Stimulated activated naive CD8-positive, alpha-beta T cell treated with anti-CD3 and anti-CD28 coated beads, Interleukin-15, Interleukin-2, amounts not matched to agents 100 ng/mL and 50 ng/mL, for 24 hours (primary cell): ENCODE data around the gene FKBP7.
A peak's percentile ranks its signal among the peaks of the same experiment; 100 is the strongest.

Experiments
- H3K27ac Mint-ChIP-seq: one replicate; pipeline ENCODE4 v1.8.0; 2021; ENCODE audit warnings: mild to moderate bottlenecking, mixed read lengths
- H3K27me3 Mint-ChIP-seq: one replicate; pipeline ENCODE4 v1.8.0; 2021; ENCODE audit warnings: mixed read lengths
- H3K36me3 Mint-ChIP-seq: one replicate; pipeline ENCODE4 v1.8.0; 2021; ENCODE audit warnings: low read depth, mixed read lengths
- H3K4me1 Mint-ChIP-seq: one replicate; pipeline ENCODE4 v1.8.0; 2021; ENCODE audit warnings: low read depth, mixed read lengths
- H3K4me3 Mint-ChIP-seq: one replicate; pipeline ENCODE4 v1.8.0; 2021; ENCODE audit warnings: mild to moderate bottlenecking, mixed read lengths
- H3K9me3 Mint-ChIP-seq: one replicate; pipeline ENCODE4 v1.8.0; 2021; ENCODE audit warnings: mixed read lengths

FKBP7 gene

GRCh38 chr2:178506949-178507348, 28.5 kb upstream of the FKBP7 start:
- no peaks in the 10 kb centered on the region for H3K27me3 Mint-ChIP-seq
- no peak overlapping the region for H3K4me3 Mint-ChIP-seq
- peaks cover 35% of the 10 kb centered on the region for H3K36me3 Mint-ChIP-seq
- no peak overlapping the region for H3K27ac Mint-ChIP-seq
- H3K4me1 Mint-ChIP-seq: peaks cover 10% of the 10 kb centered on the region
- H3K9me3 Mint-ChIP-seq: no peaks in the 10 kb centered on the region

- H3K36me3 Mint-ChIP-seq: peaks cover 35% of the 10 kb centered on the region
- H3K27ac Mint-ChIP-seq: no peak overlapping the region
- H3K4me3 Mint-ChIP-seq: no peak overlapping the region
- H3K27me3 Mint-ChIP-seq: no peaks in the 10 kb centered on the region
- H3K4me1 Mint-ChIP-seq: peaks cover 10% of the 10 kb centered on the region
- H3K9me3 Mint-ChIP-seq: no peaks in the 10 kb centered on the region
Measured at GRCh38 chr2:178506524-178506923, 28.1 kb upstream of the FKBP7 start.

DNA sequence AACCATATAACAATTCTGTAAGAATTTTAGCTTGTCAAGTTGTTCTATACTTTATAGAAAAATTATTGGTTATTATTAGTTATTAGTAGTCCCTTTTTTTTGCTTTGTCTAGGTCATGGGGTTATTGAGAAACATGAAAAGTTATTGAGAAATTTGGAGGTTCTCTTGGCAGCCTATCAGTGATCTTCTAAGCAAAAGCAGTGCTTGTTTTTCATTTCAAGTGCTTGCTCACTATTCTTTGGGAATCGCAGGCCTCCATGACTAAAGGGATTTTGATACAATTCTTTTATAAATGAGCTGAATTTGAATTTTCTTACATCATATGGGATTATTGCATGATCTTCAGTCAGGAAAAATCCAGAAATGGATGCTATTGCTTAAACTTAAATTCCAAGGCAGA, 27.7 kb upstream of the FKBP7 start:
- H3K4me3 Mint-ChIP-seq: no peak overlapping the region
- H3K27me3 Mint-ChIP-seq: no peaks in the 10 kb centered on the region
- H3K36me3 Mint-ChIP-seq: peaks cover 35% of the 10 kb centered on the region
- no peak overlapping the region for H3K27ac Mint-ChIP-seq
- H3K4me1 Mint-ChIP-seq: peaks cover 10% of the 10 kb centered on the region
- no peaks in the 10 kb centered on the region for H3K9me3 Mint-ChIP-seq

DNA sequence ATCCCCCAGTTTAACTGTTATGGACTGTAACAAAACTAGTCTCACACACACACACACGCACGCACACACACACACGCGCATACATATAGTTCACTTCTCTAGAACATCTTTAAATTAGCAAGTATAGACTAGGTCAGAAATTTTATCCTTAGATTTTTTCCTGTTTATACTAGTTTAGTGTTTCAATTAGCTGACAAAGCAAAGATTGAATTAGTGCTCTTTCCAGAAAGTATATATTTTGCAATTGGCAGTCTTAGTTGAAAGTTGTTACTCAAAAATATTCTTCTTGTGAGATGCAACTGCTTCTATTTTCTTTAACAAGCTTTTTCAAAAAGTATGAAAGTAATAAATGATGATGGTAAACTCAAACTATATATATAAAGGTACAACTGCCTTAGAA, 24.4 kb upstream of the FKBP7 start:
- peaks cover 52% of the 10 kb centered on the region for H3K36me3 Mint-ChIP-seq

GRCh38 chr2:178499640-178500039, 21.2 kb upstream of the FKBP7 start:
- Mint-ChIP-seq H3K27ac (no peak overlapping the region), H3K9me3 (no peaks in the 10 kb centered on the region), H3K4me3 (no peak overlapping the region), H3K36me3 (peaks cover 55% of the 10 kb centered on the region), H3K27me3 (no peaks in the 10 kb centered on the region), H3K4me1 (no peaks in the 10 kb centered on the region)

More for the DNA sequence above, 24.4 kb upstream of the FKBP7 start:
- Mint-ChIP-seq H3K9me3 (no peaks in the 10 kb centered on the region), H3K4me3 (no peak overlapping the region), H3K27ac (no peak overlapping the region), H3K27me3 (no peaks in the 10 kb centered on the region), H3K4me1 (peaks cover 8% of the 10 kb centered on the region)

DNA sequence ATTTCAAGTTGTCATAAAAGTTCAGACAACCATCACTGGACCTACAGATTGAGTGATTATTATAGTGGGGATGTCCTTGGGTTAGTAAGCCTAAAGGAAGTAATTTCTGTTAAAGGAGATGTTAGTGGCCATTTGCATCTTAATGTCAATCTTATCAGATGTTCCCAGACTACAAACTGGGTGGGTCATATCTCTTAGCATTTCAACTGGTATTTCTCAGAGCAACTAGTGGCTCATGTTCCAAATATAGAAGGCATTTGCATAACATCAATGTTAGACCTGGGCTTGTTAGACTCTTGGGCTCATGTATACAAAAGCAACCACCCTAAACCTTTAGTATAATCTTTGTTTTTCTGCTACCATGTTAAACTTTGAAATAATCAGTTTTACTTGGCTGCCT, 19.7 kb upstream of the FKBP7 start:
- Mint-ChIP-seq H3K9me3 (no peaks in the 10 kb centered on the region), H3K4me1 (peaks cover 3% of the 10 kb centered on the region), H3K27me3 (no peaks in the 10 kb centered on the region), H3K36me3 (peaks cover 62% of the 10 kb centered on the region), H3K27ac (no peak overlapping the region), H3K4me3 (no peak overlapping the region)

- H3K9me3 Mint-ChIP-seq: no peaks in the 10 kb centered on the region
- peaks cover 3% of the 10 kb centered on the region for H3K4me1 Mint-ChIP-seq
- H3K27ac Mint-ChIP-seq: no peak overlapping the region
- H3K36me3 Mint-ChIP-seq: peaks cover 53% of the 10 kb centered on the region
- H3K27me3 Mint-ChIP-seq: no peaks in the 10 kb centered on the region
- no peak overlapping the region for H3K4me3 Mint-ChIP-seq
Measured at GRCh38 chr2:178496049-178496448, 17.6 kb upstream of the FKBP7 start.

- H3K36me3 Mint-ChIP-seq: peaks cover 70% of the 10 kb centered on the region
Measured at GRCh38 chr2:178491612-178492011, 13.2 kb upstream of the FKBP7 start.

DNA sequence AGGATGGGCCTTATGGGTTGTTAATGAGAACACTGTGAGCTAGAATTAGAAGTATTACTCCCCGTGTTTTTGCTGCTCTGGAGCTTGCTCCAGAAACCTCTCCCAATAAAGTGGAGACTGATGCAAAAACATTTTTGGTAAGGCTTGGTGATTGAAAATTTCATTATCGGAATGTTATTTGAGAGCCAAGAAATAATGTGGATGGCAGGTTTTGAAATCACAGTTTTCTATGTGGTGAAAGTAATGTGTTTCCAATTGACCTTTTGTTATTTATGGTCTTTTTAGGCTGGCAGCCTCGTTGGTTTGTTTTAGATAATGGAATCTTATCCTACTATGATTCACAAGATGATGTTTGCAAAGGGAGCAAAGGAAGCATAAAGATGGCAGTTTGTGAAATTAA, 7.0 kb upstream of the FKBP7 start:
- Mint-ChIP-seq H3K27ac (no peak overlapping the region), H3K27me3 (no peaks in the 10 kb centered on the region), H3K36me3 (peaks cover 49% of the 10 kb centered on the region), H3K4me3 (no peak overlapping the region), H3K4me1 (peaks cover 43% of the 10 kb centered on the region), H3K9me3 (no peaks in the 10 kb centered on the region)

More at GRCh38 chr2:178491612-178492011, 13.2 kb upstream of the FKBP7 start:
- Mint-ChIP-seq H3K9me3 (no peaks in the 10 kb centered on the region), H3K27ac (no peak overlapping the region), H3K4me1 (peaks cover 14% of the 10 kb centered on the region), H3K4me3 (no peak overlapping the region), H3K27me3 (no peaks in the 10 kb centered on the region)

- H3K4me3 Mint-ChIP-seq: no peak overlapping the region
Measured at GRCh38 chr2:178484245-178485041, 6.0 kb upstream of the FKBP7 start.

GRCh38 chr2:178482437-178482836, 4.0 kb upstream of the FKBP7 start:
- H3K4me3 Mint-ChIP-seq: peak overlapping the region; percentile 99
- H3K36me3 Mint-ChIP-seq: peaks cover 25% of the 10 kb centered on the region
- H3K27ac Mint-ChIP-seq: no peak overlapping the region
- H3K27me3 Mint-ChIP-seq: no peaks in the 10 kb centered on the region
- H3K9me3 Mint-ChIP-seq: no peaks in the 10 kb centered on the region
- peaks cover 45% of the 10 kb centered on the region for H3K4me1 Mint-ChIP-seq

More at GRCh38 chr2:178484245-178485041, 6.0 kb upstream of the FKBP7 start:
- no peaks in the 10 kb centered on the region for H3K27me3 Mint-ChIP-seq
- no peak overlapping the region for H3K27ac Mint-ChIP-seq
- H3K9me3 Mint-ChIP-seq: no peaks in the 10 kb centered on the region
- peaks cover 40% of the 10 kb centered on the region for H3K36me3 Mint-ChIP-seq
- peaks cover 48% of the 10 kb centered on the region for H3K4me1 Mint-ChIP-seq

DNA sequence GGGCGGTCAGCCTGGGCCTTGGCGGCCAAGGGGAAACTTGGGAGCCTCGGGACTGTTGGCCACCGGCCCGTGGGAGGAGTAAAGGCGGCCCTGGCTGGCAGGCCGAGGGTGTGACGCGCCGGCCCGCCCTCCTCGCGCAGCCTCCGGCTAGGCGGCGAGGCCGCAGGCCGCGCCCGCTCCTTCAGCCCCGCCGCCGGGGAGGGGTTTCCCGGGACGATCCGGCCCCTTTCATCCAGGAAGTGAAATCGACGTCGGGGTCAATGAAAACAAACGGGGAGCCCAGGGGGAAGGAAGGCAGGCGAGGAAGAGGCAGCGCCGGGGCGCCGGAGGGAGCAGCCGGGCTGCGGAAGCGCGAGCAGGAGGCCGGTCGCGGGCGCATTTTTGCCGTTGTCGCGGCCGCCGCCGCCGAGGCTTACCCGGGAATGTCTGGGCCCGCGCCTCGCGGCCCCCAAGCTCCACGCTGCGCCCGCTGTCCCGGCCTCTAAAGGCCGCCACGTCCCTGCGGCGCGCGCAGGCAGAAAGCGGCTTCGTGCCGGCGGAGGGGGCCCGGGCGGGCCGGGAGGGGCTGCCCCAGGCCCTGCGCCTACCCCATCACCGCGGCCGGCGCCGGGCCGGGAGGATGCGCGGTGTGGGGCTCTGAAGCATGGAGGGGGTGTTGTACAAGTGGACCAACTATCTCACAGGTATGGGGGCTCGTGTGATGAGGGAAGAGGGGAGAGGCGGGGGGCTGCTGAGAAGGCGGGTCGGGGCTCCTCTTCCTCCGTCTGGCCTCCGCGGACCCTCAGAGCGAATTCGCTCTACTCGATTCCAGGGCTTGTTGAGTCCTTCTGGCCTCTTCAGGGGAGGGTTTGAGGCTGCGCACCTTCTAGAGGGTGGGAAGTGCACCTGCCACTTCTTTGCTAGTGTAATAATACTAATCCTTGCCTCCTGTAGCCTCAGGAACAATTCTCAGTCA, 2.1 kb upstream of the FKBP7 start, which contains the start of gene PLEKHA3:
PLEKHA3 (plus strand) TSS at position 231 of the 955 bp plus-strand sequence; CDS start at position 644, 413 bp downstream.
- Mint-ChIP-seq H3K27me3 (no peaks in the 10 kb centered on the region), H3K36me3 (peaks cover 7% of the 10 kb centered on the region), H3K9me3 (no peaks in the 10 kb centered on the region), H3K4me1 (peaks cover 51% of the 10 kb centered on the region), H3K4me3 (peak within 1 kb of the TSS; percentile 99), H3K27ac (peak within 1 kb of the TSS; percentile 97)

GRCh38 chr2:178479758-178480226, 1.4 kb upstream of the FKBP7 start:
- no peaks in the 10 kb centered on the region for H3K9me3 Mint-ChIP-seq
- peaks cover 5% of the 10 kb centered on the region for H3K36me3 Mint-ChIP-seq
- H3K4me3 Mint-ChIP-seq: peak overlapping the region; percentile 99
- peak overlapping the region; percentile 97 for H3K27ac Mint-ChIP-seq
- no peaks in the 10 kb centered on the region for H3K27me3 Mint-ChIP-seq
- H3K4me1 Mint-ChIP-seq: peaks cover 51% of the 10 kb centered on the region

DNA sequence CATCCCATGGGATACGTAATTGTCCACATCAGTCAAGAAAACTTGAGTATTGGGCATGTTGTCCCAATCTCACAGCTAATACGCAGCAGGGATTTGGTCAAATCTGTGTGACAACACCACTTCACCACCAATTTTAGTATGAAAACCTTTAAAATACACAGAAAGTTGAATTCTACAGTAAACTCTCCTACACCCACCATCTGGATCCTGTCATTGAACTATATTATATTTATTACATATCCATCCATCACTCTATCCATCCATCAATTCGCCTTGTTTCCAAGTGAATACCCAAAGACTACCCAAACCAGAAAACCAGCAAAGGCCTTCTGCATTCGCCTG, 846 bp upstream of the FKBP7 start:
- Mint-ChIP-seq H3K4me1 (peaks cover 45% of the 10 kb centered on the region), H3K4me3 (peak overlapping the region; percentile 99), H3K9me3 (no peaks in the 10 kb centered on the region), H3K27ac (peak overlapping the region; percentile 97), H3K27me3 (no peaks in the 10 kb centered on the region), H3K36me3 (peaks cover 5% of the 10 kb centered on the region)

GRCh38 chr2:178478130-178478438, 316 bp downstream of the FKBP7 start:
- Mint-ChIP-seq H3K27ac (peak overlapping the region; percentile 97), H3K9me3 (no peaks in the 10 kb centered on the region), H3K4me1 (peaks cover 41% of the 10 kb centered on the region), H3K4me3 (peak overlapping the region; percentile 99), H3K27me3 (no peaks in the 10 kb centered on the region), H3K36me3 (peaks cover 5% of the 10 kb centered on the region)
